MCF 10A (cell line): ENCODE data around the gene ACTG2. TPM values are rescaled to one million over a fixed set of nuclear protein-coding genes. Genes with fewer than 3 reads are reported as not detected.

Experiments used
- BruUV-seq: library from RNA; stranded (reverse); fragments of 400-500 nt; replicated peaks from 2 replicates; lab custom pipeline; 2021; lab: Mats Ljungman, UMichigan
- CTCF ChIA-PET: fragments of 300-600 bp; sonication (Branson Sonifier 250); formaldehyde crosslinking; extraction: SDS; loops from one replicate; lab custom pipeline; 2021; ENCODE audit warnings: antibody characterized with exemption, inconsistent platforms; lab: Yijun Ruan, JAX
- POLR2A ChIA-PET: fragments of 300-600, 350-650 bp; sonication (Branson Sonifier 250); formaldehyde crosslinking; extraction: SDS; loops from one replicate; lab custom pipeline; 2020; ENCODE audit warnings: antibody characterized with exemption, inconsistent platforms; lab: Yijun Ruan, JAX
- DNase-seq: peaks from one replicate; pipeline ENCODE4 v3.0.0-alpha.2; 2018; ENCODE audit not compliant: unreplicated experiment
- H3K27ac Mint-ChIP-seq: one replicate; pipeline ENCODE4 v1.8.0; 2022; ENCODE audit warnings: mild to moderate bottlenecking, low read depth, mixed read lengths; ENCODE audit not compliant: unreplicated experiment
- H3K27me3 Mint-ChIP-seq: one replicate; pipeline ENCODE4 v1.8.0; 2022; ENCODE audit warnings: mixed read lengths; ENCODE audit not compliant: insufficient read depth, unreplicated experiment
- H3K36me3 Mint-ChIP-seq: one replicate; pipeline ENCODE4 v1.8.0; 2022; ENCODE audit warnings: mild to moderate bottlenecking, moderate library complexity, mixed read lengths; ENCODE audit not compliant: insufficient read depth, unreplicated experiment
- H3K4me1 Mint-ChIP-seq: one replicate; pipeline ENCODE4 v1.8.0; 2022; ENCODE audit warnings: mixed read lengths; ENCODE audit not compliant: insufficient read depth, unreplicated experiment
- H3K4me3 Mint-ChIP-seq: one replicate; pipeline ENCODE4 v1.8.0; 2022; ENCODE audit warnings: mild to moderate bottlenecking, moderate library complexity, mixed read lengths; ENCODE audit not compliant: unreplicated experiment
- H3K9me3 Mint-ChIP-seq: one replicate; pipeline ENCODE4 v1.8.0; 2022; ENCODE audit warnings: mixed read lengths; ENCODE audit not compliant: unreplicated experiment
- intact Hi-C: fragments of 100-400 bp; cut with micrococcal nuclease; formaldehyde crosslinking; loops from 2 replicates; pipeline ENCODE4 v1.14.1; 2022
- total RNA-seq: library from RNA; stranded (reverse); gene quantifications from 2 replicates; pipeline ENCODE4 v1.2.3, GENCODE V29; 2022
- TF ChIP-seq, protein P1 (sequence below): fragments of 200-600 bp; IDR thresholded peaks from one replicate; pipeline ENCODE4 v1.8.0; 2022; ENCODE audit warnings: antibody characterized with exemption, mild to moderate bottlenecking; ENCODE audit not compliant: unreplicated experiment

Gene ACTG2
- total RNA-seq, 1 experiment from 2014 or later, result not detected

DNA sequence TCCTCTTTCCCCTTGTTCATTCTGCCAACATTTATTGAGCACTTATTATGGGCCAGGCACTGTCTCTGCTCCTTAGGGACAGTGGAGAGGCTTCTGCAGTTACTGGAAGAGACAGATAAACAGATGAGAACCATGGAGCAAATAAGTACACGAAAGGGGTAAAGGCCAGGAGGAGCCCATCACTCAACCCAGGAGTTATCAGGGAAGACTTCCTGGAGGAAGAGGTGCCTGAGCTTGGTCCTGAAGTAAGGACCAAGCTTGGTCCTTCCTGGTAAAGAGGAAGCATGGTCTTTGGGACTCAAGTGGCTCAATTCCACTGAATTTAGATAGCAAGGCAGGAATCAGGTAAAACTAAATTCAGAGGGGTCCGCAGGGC, 1.7 kb downstream of the ACTG2 start:
- Mint-ChIP-seq H3K4me3 (no peak overlapping the region), H3K27ac (no peak overlapping the region), H3K9me3 (no peaks in the 10 kb centered on the region), H3K36me3 (no peaks in the 10 kb centered on the region), H3K27me3 (no peaks in the 10 kb centered on the region), H3K4me1 (no peaks in the 10 kb centered on the region)
- POLR2A ChIA-PET, result no interaction called here
- CTCF ChIA-PET, result interaction anchor here (0.5 kb wide), 1 partner anchor 41 kb away, joined by 4 read pairs; no protein-coding TSS in a partner anchor
- TF ChIP-seq, protein P1, sequence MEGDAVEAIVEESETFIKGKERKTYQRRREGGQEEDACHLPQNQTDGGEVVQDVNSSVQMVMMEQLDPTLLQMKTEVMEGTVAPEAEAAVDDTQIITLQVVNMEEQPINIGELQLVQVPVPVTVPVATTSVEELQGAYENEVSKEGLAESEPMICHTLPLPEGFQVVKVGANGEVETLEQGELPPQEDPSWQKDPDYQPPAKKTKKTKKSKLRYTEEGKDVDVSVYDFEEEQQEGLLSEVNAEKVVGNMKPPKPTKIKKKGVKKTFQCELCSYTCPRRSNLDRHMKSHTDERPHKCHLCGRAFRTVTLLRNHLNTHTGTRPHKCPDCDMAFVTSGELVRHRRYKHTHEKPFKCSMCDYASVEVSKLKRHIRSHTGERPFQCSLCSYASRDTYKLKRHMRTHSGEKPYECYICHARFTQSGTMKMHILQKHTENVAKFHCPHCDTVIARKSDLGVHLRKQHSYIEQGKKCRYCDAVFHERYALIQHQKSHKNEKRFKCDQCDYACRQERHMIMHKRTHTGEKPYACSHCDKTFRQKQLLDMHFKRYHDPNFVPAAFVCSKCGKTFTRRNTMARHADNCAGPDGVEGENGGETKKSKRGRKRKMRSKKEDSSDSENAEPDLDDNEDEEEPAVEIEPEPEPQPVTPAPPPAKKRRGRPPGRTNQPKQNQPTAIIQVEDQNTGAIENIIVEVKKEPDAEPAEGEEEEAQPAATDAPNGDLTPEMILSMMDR, result no peak
- no TSS peak for BruUV-seq
- intact Hi-C loops, result no loop called here
- no peak for DNase-seq

DNA sequence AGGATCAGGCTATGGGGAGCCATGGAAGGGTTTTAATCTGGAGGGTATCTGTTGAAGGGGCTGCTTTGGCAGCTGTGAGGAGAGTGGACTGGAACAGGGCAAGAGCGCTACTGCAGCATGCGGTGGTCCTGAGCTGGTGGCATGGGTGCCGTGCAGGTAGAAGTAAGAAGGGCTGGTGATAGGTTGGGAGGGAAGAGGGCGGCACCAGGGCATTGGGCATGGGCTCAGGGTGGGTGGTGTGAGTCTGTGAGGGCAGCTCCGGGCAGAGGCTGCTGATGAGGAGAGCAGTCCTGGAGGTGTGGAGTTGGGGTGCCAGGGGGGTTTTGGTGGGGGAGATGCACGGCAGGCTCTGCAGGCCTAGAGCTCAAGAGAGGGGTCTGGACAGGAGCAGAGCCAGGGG, 2.1 kb downstream of the ACTG2 start:
- CTCF ChIA-PET, result interaction anchor here (0.5 kb wide), 1 partner anchor 42 kb away, joined by 4 read pairs; no protein-coding TSS in a partner anchor
- no TSS peak for BruUV-seq
- no peak for DNase-seq
- H3K4me3 Mint-ChIP-seq, result no peak overlapping the region
- intact Hi-C loops, result no loop called here
- H3K4me1 Mint-ChIP-seq, result no peaks in the 10 kb centered on the region
- no peak overlapping the region for H3K27ac Mint-ChIP-seq
- H3K9me3 Mint-ChIP-seq, result no peaks in the 10 kb centered on the region
- no peaks in the 10 kb centered on the region for H3K27me3 Mint-ChIP-seq
- no peaks in the 10 kb centered on the region for H3K36me3 Mint-ChIP-seq
- POLR2A ChIA-PET, result no interaction called here
- TF ChIP-seq, protein P1, result no peak

DNA sequence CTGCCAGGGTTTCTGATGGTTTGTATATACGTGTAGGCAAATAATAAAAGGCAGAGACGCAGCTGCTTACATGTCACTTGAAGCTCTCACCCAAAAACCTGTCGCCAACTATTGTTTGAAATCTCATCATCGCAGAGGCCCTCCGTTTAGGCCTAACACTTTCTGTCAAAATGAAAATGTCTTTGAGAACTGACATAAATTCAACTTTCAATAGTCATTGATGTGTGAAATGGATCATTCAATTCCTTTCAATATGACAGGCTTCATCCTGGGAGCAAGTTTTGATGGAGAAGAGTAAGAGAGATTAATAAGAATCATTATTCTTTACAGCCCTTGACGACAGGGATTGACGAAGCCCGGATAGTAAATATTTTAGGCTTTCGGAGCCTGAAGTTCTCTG, 2.7 kb downstream of the ACTG2 start:
- POLR2A ChIA-PET, result no interaction called here
- no peaks in the 10 kb centered on the region for H3K27me3 Mint-ChIP-seq

DNA sequence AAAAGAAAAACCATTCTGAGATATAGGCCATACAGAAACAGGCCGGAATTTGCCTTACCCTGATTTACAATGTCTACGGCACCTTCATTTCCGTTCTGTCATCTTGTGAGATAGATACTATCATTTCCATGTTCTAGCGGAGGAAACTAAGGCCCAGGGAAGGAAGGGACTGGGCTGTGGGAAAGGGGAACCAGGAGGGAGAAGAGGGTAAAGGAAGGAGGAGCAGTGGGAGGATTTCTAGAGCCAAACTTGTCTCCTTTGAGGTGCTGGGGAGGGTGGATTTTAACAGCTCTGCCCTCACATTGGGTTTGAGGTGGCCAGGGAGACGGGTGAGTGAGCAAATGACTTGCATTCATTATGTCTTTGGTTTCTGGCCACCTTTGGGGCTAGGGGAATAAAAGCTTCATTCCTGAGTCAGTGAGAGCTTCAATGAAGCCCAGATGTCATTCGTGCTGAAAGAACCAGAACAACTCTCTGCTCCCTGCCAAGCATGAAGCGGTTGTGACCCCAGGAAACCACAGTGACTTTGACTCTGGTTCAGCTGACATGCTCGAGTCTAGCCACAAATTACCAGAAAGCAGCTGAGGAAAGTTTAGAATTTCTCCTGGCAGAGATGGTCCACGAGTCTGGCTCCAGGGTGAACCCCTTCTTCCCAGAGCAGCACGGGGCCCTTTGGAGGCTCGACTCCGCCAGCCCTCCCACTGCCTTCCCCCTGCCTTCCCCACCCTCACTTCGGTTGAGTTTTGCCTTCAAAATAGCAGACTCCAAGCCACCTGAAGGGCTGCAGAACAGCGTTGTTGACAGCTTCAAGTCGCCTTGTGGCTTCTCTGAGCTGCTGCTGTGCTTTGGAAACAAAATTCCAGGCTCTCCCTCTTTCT, 3.8 kb downstream of the ACTG2 start:
- no peak for DNase-seq
- intact Hi-C loops, result no loop called here
- POLR2A ChIA-PET, result no interaction called here
- Mint-ChIP-seq H3K4me1 (no peaks in the 10 kb centered on the region), H3K36me3 (no peaks in the 10 kb centered on the region), H3K4me3 (no peak overlapping the region), H3K27ac (no peak overlapping the region), H3K9me3 (no peaks in the 10 kb centered on the region), H3K27me3 (no peaks in the 10 kb centered on the region)
- no TSS peak for BruUV-seq
- TF ChIP-seq, protein P1, result no peak
- CTCF ChIA-PET, result interaction anchor here (0.7 kb wide), 1 partner anchor 187 kb away, joined by 3 read pairs; no protein-coding TSS in a partner anchor

More for the DNA sequence above, 2.7 kb downstream of the ACTG2 start:
- Mint-ChIP-seq H3K4me1 (no peaks in the 10 kb centered on the region), H3K27ac (no peak overlapping the region), H3K36me3 (no peaks in the 10 kb centered on the region), H3K9me3 (no peaks in the 10 kb centered on the region), H3K4me3 (no peak overlapping the region)
- no peak for DNase-seq
- TF ChIP-seq, protein P1, result no peak
- intact Hi-C loops, result no loop called here
- no TSS peak for BruUV-seq
- CTCF ChIA-PET, result no interaction called here
